Stimulated activated naive CD8-positive, alpha-beta T cell treated with anti-CD3 and anti-CD28 coated beads, Interleukin-15, Interleukin-2, amounts not matched to agents 100 ng/mL and 50 ng/mL, for 24 hours (primary cell): ENCODE results near the gene NGF.

Experiments
- H3K27ac Mint-ChIP-seq: one replicate; pipeline ENCODE4 v1.8.0; 2021; ENCODE audit warnings: mild to moderate bottlenecking, mixed read lengths
- H3K27me3 Mint-ChIP-seq: one replicate; pipeline ENCODE4 v1.8.0; 2021; ENCODE audit warnings: mixed read lengths
- H3K36me3 Mint-ChIP-seq: one replicate; pipeline ENCODE4 v1.8.0; 2021; ENCODE audit warnings: low read depth, mixed read lengths
- H3K4me1 Mint-ChIP-seq: one replicate; pipeline ENCODE4 v1.8.0; 2021; ENCODE audit warnings: low read depth, mixed read lengths
- H3K4me3 Mint-ChIP-seq: one replicate; pipeline ENCODE4 v1.8.0; 2021; ENCODE audit warnings: mild to moderate bottlenecking, mixed read lengths
- H3K9me3 Mint-ChIP-seq: one replicate; pipeline ENCODE4 v1.8.0; 2021; ENCODE audit warnings: mixed read lengths

The NGF gene

GRCh38 chr1:115258302-115258866 is 79.7 kb downstream of the NGF start:
- peaks cover 6% of the 10 kb centered on the region for H3K27me3 Mint-ChIP-seq
- H3K27ac Mint-ChIP-seq, result no peak overlapping the region
- H3K9me3 Mint-ChIP-seq, result peaks cover 22% of the 10 kb centered on the region
- no peak overlapping the region for H3K4me3 Mint-ChIP-seq
- H3K4me1 Mint-ChIP-seq, result no peaks in the 10 kb centered on the region
- no peaks in the 10 kb centered on the region for H3K36me3 Mint-ChIP-seq

GRCh38 chr1:115257591-115257990 is 80.5 kb downstream of the NGF start:
- Mint-ChIP-seq H3K27me3 (peaks cover 7% of the 10 kb centered on the region), H3K4me3 (no peak overlapping the region), H3K27ac (no peak overlapping the region), H3K4me1 (no peaks in the 10 kb centered on the region), H3K9me3 (peaks cover 22% of the 10 kb centered on the region), H3K36me3 (no peaks in the 10 kb centered on the region)

GRCh38 chr1:115255154-115255553 is 82.9 kb downstream of the NGF start:
- Mint-ChIP-seq H3K36me3 (no peaks in the 10 kb centered on the region), H3K27me3 (peaks cover 4% of the 10 kb centered on the region), H3K27ac (no peak overlapping the region), H3K9me3 (peaks cover 22% of the 10 kb centered on the region), H3K4me1 (no peaks in the 10 kb centered on the region), H3K4me3 (no peak overlapping the region)

- H3K27ac Mint-ChIP-seq, result no peak overlapping the region
- H3K36me3 Mint-ChIP-seq, result no peaks in the 10 kb centered on the region
- H3K4me3 Mint-ChIP-seq, result no peak overlapping the region
- H3K27me3 Mint-ChIP-seq, result peaks cover 17% of the 10 kb centered on the region
- H3K4me1 Mint-ChIP-seq, result no peaks in the 10 kb centered on the region
- H3K9me3 Mint-ChIP-seq, result peaks cover 14% of the 10 kb centered on the region
These were observed 85.5 kb downstream of the NGF start for GRCh38 chr1:115252585-115252984.

- no peaks in the 10 kb centered on the region for H3K36me3 Mint-ChIP-seq
- no peak overlapping the region for H3K4me3 Mint-ChIP-seq
- H3K27me3 Mint-ChIP-seq, result peaks cover 22% of the 10 kb centered on the region
- no peaks in the 10 kb centered on the region for H3K4me1 Mint-ChIP-seq
- peaks cover 18% of the 10 kb centered on the region for H3K9me3 Mint-ChIP-seq
- no peak overlapping the region for H3K27ac Mint-ChIP-seq
These were observed 86.2 kb downstream of the NGF start for GRCh38 chr1:115251856-115252255.

- peaks cover 27% of the 10 kb centered on the region for H3K27me3 Mint-ChIP-seq
- H3K27ac Mint-ChIP-seq, result no peak overlapping the region
- no peaks in the 10 kb centered on the region for H3K4me1 Mint-ChIP-seq
- H3K4me3 Mint-ChIP-seq, result no peak overlapping the region
- no peaks in the 10 kb centered on the region for H3K36me3 Mint-ChIP-seq
- H3K9me3 Mint-ChIP-seq, result peaks cover 18% of the 10 kb centered on the region
These were observed 86.7 kb downstream of the NGF start for GRCh38 chr1:115251340-115251748.

- no peak overlapping the region for H3K4me3 Mint-ChIP-seq
- peaks cover 22% of the 10 kb centered on the region for H3K9me3 Mint-ChIP-seq
- H3K27ac Mint-ChIP-seq, result no peak overlapping the region
- H3K36me3 Mint-ChIP-seq, result no peaks in the 10 kb centered on the region
- H3K4me1 Mint-ChIP-seq, result no peaks in the 10 kb centered on the region
- peaks cover 40% of the 10 kb centered on the region for H3K27me3 Mint-ChIP-seq
These were observed 91.5 kb downstream of the NGF start for GRCh38 chr1:115246526-115246925.

GRCh38 chr1:115245227-115245626 is 92.8 kb downstream of the NGF start:
- no peaks in the 10 kb centered on the region for H3K36me3 Mint-ChIP-seq
- peaks cover 50% of the 10 kb centered on the region for H3K27me3 Mint-ChIP-seq
- H3K4me3 Mint-ChIP-seq, result no peak overlapping the region
- no peak overlapping the region for H3K27ac Mint-ChIP-seq
- peaks cover 22% of the 10 kb centered on the region for H3K9me3 Mint-ChIP-seq
- no peaks in the 10 kb centered on the region for H3K4me1 Mint-ChIP-seq

GRCh38 chr1:115242543-115242942 is 95.5 kb downstream of the NGF start:
- H3K4me3 Mint-ChIP-seq, result no peak overlapping the region
- no peaks in the 10 kb centered on the region for H3K36me3 Mint-ChIP-seq
- peaks cover 37% of the 10 kb centered on the region for H3K27me3 Mint-ChIP-seq
- H3K27ac Mint-ChIP-seq, result no peak overlapping the region
- H3K4me1 Mint-ChIP-seq, result no peaks in the 10 kb centered on the region
- H3K9me3 Mint-ChIP-seq, result peaks cover 19% of the 10 kb centered on the region

GRCh38 chr1:115241309-115241708 is 96.7 kb downstream of the NGF start:
- no peaks in the 10 kb centered on the region for H3K36me3 Mint-ChIP-seq
- peaks cover 27% of the 10 kb centered on the region for H3K27me3 Mint-ChIP-seq
- no peak overlapping the region for H3K4me3 Mint-ChIP-seq
- H3K27ac Mint-ChIP-seq, result no peak overlapping the region
- peaks cover 11% of the 10 kb centered on the region for H3K9me3 Mint-ChIP-seq
- no peaks in the 10 kb centered on the region for H3K4me1 Mint-ChIP-seq

GRCh38 chr1:115240297-115240696 is 97.8 kb downstream of the NGF start:
- Mint-ChIP-seq H3K27me3 (peaks cover 26% of the 10 kb centered on the region), H3K4me1 (no peaks in the 10 kb centered on the region), H3K4me3 (no peak overlapping the region), H3K36me3 (no peaks in the 10 kb centered on the region), H3K27ac (no peak overlapping the region), H3K9me3 (peaks cover 10% of the 10 kb centered on the region)

- Mint-ChIP-seq H3K9me3 (peaks cover 9% of the 10 kb centered on the region), H3K4me1 (no peaks in the 10 kb centered on the region), H3K36me3 (no peaks in the 10 kb centered on the region), H3K27ac (no peak overlapping the region), H3K4me3 (no peak overlapping the region), H3K27me3 (peaks cover 25% of the 10 kb centered on the region)
These were observed 98.6 kb downstream of the NGF start for GRCh38 chr1:115239426-115239825.

GRCh38 chr1:115239148-115239422 is 99.0 kb downstream of the NGF start:
- no peaks in the 10 kb centered on the region for H3K4me1 Mint-ChIP-seq
- H3K4me3 Mint-ChIP-seq, result no peak overlapping the region
- H3K27me3 Mint-ChIP-seq, result peaks cover 21% of the 10 kb centered on the region
- no peak overlapping the region for H3K27ac Mint-ChIP-seq
- no peaks in the 10 kb centered on the region for H3K36me3 Mint-ChIP-seq
- peaks cover 6% of the 10 kb centered on the region for H3K9me3 Mint-ChIP-seq

GRCh38 chr1:115238336-115239147 is 99.5 kb downstream of the NGF start:
- Mint-ChIP-seq H3K9me3 (peaks cover 2% of the 10 kb centered on the region), H3K4me3 (no peak overlapping the region), H3K27me3 (peaks cover 18% of the 10 kb centered on the region), H3K27ac (no peak overlapping the region), H3K36me3 (no peaks in the 10 kb centered on the region), H3K4me1 (no peaks in the 10 kb centered on the region)

GRCh38 chr1:115237507-115237906 is 100.5 kb downstream of the NGF start:
- H3K4me3 Mint-ChIP-seq, result no peak overlapping the region
- no peak overlapping the region for H3K27ac Mint-ChIP-seq
- no peaks in the 10 kb centered on the region for H3K4me1 Mint-ChIP-seq
- H3K36me3 Mint-ChIP-seq, result no peaks in the 10 kb centered on the region
- H3K9me3 Mint-ChIP-seq, result no peaks in the 10 kb centered on the region
- H3K27me3 Mint-ChIP-seq, result peaks cover 18% of the 10 kb centered on the region

- H3K9me3 Mint-ChIP-seq, result no peaks in the 10 kb centered on the region
- H3K36me3 Mint-ChIP-seq, result no peaks in the 10 kb centered on the region
- H3K4me3 Mint-ChIP-seq, result no peak overlapping the region
- H3K4me1 Mint-ChIP-seq, result no peaks in the 10 kb centered on the region
- peaks cover 16% of the 10 kb centered on the region for H3K27me3 Mint-ChIP-seq
- no peak overlapping the region for H3K27ac Mint-ChIP-seq
These were observed 101.0 kb downstream of the NGF start for GRCh38 chr1:115237023-115237422.
